BLaER1 treated with 17β-estradiol and CSF1 and Interleukin-3, amounts not matched to agents 10 nM and 100 nM (cell line): ENCODE data around the gene TTC39C.

ENCODE experiments used
- H3K27ac ChIP-seq, 11 experiments: shearing (Covaris generic); formaldehyde crosslinking; 2 replicates each; pipeline ENCODE4 v1.8.1; 2022
- H3K27me3 ChIP-seq, 11 experiments: shearing (Covaris generic); formaldehyde crosslinking; 2 replicates each; pipeline ENCODE4 v1.8.1; 2022
- H3K36me3 ChIP-seq, 11 experiments: shearing (Covaris generic); formaldehyde crosslinking; 2 replicates each; pipeline ENCODE4 v1.8.1; 2022
- H3K4me1 ChIP-seq, 10 experiments: shearing (Covaris generic); formaldehyde crosslinking; 2 replicates each; pipeline ENCODE4 v1.8.1; 2022
- H3K4me2 ChIP-seq, 11 experiments: shearing (Covaris generic); formaldehyde crosslinking; 2 replicates each; pipeline ENCODE4 v1.8.1; 2022
- H3K4me3 ChIP-seq, 10 experiments: shearing (Covaris generic); formaldehyde crosslinking; 2 replicates each; pipeline ENCODE4 v1.8.1; 2022
- H3K9ac ChIP-seq, 11 experiments: shearing (Covaris generic); formaldehyde crosslinking; 2 replicates each; pipeline ENCODE4 v1.8.1; 2022
- H3K9me3 ChIP-seq, 11 experiments: shearing (Covaris generic); formaldehyde crosslinking; replicated peaks in 1 of 11; 2 replicates each; pipeline ENCODE4 v1.8.1; 2022
- H4K20me1 ChIP-seq, 11 experiments: shearing (Covaris generic); formaldehyde crosslinking; 2 replicates each; pipeline ENCODE4 v1.8.1; 2022
- Cebpa-rat ChIP-seq, 11 experiments: shearing (Covaris generic); IDR thresholded peaks; 2 replicates each; pipeline ENCODE4 v1.8.1; 2022

Gene TTC39C

GRCh38 chr18:24153397-24153796, 138.8 kb downstream of the TTC39C start:
- Histone ChIP-seq H3K9ac (no peak overlapping the region), H3K4me3 (no peak overlapping the region), H3K36me3 (peaks cover 0 to 29% (median 10%) of the 10 kb centered on the region in 11 experiments; a peak in 10 of 22 replicates), H4K20me1 (no peaks in the 10 kb centered on the region), H3K27me3 (no peaks in the 10 kb centered on the region), H3K4me2 (no peak overlapping the region), H3K4me1 (no peaks in the 10 kb centered on the region), H3K27ac (no peak overlapping the region), H3K9me3 (peaks cover 0 to 12% (median 0%) of the 10 kb centered on the region in 11 experiments; a peak in 4 of 22 replicates)
- no peak for TF ChIP-seq Cebpa-rat (IDR thresholded peaks at IDR 0.05)

- no peak overlapping the region for H3K27ac ChIP-seq
- no peaks in the 10 kb centered on the region for H3K9me3 ChIP-seq
- no peaks in the 10 kb centered on the region for H4K20me1 ChIP-seq
- no peaks in the 10 kb centered on the region for H3K27me3 ChIP-seq
- no peak overlapping the region for H3K4me2 ChIP-seq
- no peak overlapping the region for H3K9ac ChIP-seq
- TF ChIP-seq Cebpa-rat (IDR thresholded peaks at IDR 0.05), result no peak
- no peaks in the 10 kb centered on the region for H3K4me1 ChIP-seq
- no peak overlapping the region for H3K4me3 ChIP-seq
- H3K36me3 ChIP-seq, result peaks cover 0 to 64% (median 30%) of the 10 kb centered on the region in 11 experiments; a peak in 20 of 22 replicates
Observed at GRCh38 chr18:24157855-24158254, 143.3 kb downstream of the TTC39C start.

DNA sequence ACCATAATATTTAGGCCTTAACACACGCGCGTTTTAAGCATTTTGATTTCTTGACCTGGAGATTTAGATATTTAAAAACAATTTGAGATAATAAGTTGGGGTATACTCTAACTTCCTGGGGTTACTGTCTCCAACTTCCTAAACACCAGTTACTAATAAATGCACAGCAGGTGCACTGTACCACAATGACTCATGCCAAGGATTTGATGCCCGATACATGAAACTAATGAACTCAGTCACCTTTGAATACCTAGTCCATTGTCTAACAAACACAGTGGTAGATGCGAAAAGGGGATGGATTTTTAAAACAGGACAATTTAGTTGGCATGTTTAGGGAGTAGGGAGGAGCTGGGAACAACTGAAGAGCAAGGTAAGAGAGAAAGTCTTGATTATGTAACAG, 145.5 kb downstream of the TTC39C start:
- no peaks in the 10 kb centered on the region for H3K4me1 ChIP-seq

GRCh38 chr18:24161304-24161703, 146.8 kb downstream of the TTC39C start:
- H3K4me2 ChIP-seq, result no peak overlapping the region
- no peak for TF ChIP-seq Cebpa-rat (IDR thresholded peaks at IDR 0.05)
- no peaks in the 10 kb centered on the region for H4K20me1 ChIP-seq
- no peaks in the 10 kb centered on the region for H3K9me3 ChIP-seq
- no peak overlapping the region for H3K9ac ChIP-seq
- H3K27me3 ChIP-seq, result no peaks in the 10 kb centered on the region
- H3K27ac ChIP-seq, result no peak overlapping the region
- no peaks in the 10 kb centered on the region for H3K4me1 ChIP-seq
- H3K4me3 ChIP-seq, result no peak overlapping the region
- H3K36me3 ChIP-seq, result peaks cover 11 to 87% (median 43%) of the 10 kb centered on the region in 11 experiments

More for the DNA sequence above, 145.5 kb downstream of the TTC39C start:
- TF ChIP-seq Cebpa-rat (IDR thresholded peaks at IDR 0.05), result no peak
- H3K9me3 ChIP-seq, result no peaks in the 10 kb centered on the region
- H3K4me2 ChIP-seq, result no peak overlapping the region
- no peak overlapping the region for H3K9ac ChIP-seq
- H3K4me3 ChIP-seq, result no peak overlapping the region
- H3K36me3 ChIP-seq, result peaks cover 6 to 83% (median 44%) of the 10 kb centered on the region in 11 experiments
- no peak overlapping the region for H3K27ac ChIP-seq
- no peaks in the 10 kb centered on the region for H4K20me1 ChIP-seq
- no peaks in the 10 kb centered on the region for H3K27me3 ChIP-seq

GRCh38 chr18:24168496-24168895, 153.9 kb downstream of the TTC39C start:
- no peak overlapping the region for H3K9ac ChIP-seq
- H3K4me1 ChIP-seq, result no peaks in the 10 kb centered on the region
- no peaks in the 10 kb centered on the region for H3K9me3 ChIP-seq
- H3K4me3 ChIP-seq, result no peak overlapping the region
- H3K4me2 ChIP-seq, result no peak overlapping the region
- H4K20me1 ChIP-seq, result no peaks in the 10 kb centered on the region
- no peak overlapping the region for H3K27ac ChIP-seq
- H3K36me3 ChIP-seq, result peaks cover 12 to 56% (median 25%) of the 10 kb centered on the region in 11 experiments; a peak in 19 of 22 replicates
- no peaks in the 10 kb centered on the region for H3K27me3 ChIP-seq
- TF ChIP-seq Cebpa-rat (IDR thresholded peaks at IDR 0.05), result no peak

GRCh38 chr18:24170360-24170759, 155.8 kb downstream of the TTC39C start:
- no peaks in the 10 kb centered on the region for H3K4me1 ChIP-seq
- no peak overlapping the region for H3K9ac ChIP-seq
- H3K4me3 ChIP-seq, result no peak overlapping the region
- no peak for TF ChIP-seq Cebpa-rat (IDR thresholded peaks at IDR 0.05)
- H3K27ac ChIP-seq, result no peak overlapping the region
- peaks cover 6 to 45% (median 17%) of the 10 kb centered on the region in 11 experiments; a peak in 17 of 22 replicates for H3K36me3 ChIP-seq
- H3K4me2 ChIP-seq, result no peak overlapping the region
- H4K20me1 ChIP-seq, result no peaks in the 10 kb centered on the region
- no peaks in the 10 kb centered on the region for H3K9me3 ChIP-seq
- no peaks in the 10 kb centered on the region for H3K27me3 ChIP-seq

DNA sequence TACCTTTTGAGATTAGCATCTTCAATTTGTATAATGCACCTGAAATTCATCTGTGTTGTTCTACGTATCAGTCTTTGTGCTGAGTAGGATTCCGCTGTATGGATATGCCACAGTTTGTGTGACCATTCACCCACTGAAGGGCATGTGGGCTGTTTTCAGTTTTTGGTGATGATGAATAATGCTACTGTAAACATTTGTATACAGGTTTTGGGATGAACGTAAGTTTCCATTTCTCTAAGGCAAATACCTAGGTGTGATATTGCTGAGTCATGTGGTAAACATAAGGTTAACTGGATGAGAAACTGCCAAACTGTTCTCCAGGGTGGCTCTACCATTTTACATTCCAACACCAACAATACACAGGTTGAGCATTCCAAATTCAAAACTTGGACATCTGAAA, 159.4 kb downstream of the TTC39C start:
- Histone ChIP-seq H3K4me3 (no peak overlapping the region), H3K9me3 (no peaks in the 10 kb centered on the region), H3K36me3 (peaks cover 0 to 19% (median 0%) of the 10 kb centered on the region in 11 experiments; a peak in 8 of 22 replicates), H3K27ac (no peak overlapping the region), H4K20me1 (no peaks in the 10 kb centered on the region), H3K4me1 (peaks cover 12 to 18% (median 14%) of the 10 kb centered on the region in 10 experiments), H3K9ac (no peak overlapping the region), H3K27me3 (no peaks in the 10 kb centered on the region), H3K4me2 (no peak overlapping the region)
- no peak for TF ChIP-seq Cebpa-rat (IDR thresholded peaks at IDR 0.05)

GRCh38 chr18:24176727-24177416, 162.3 kb downstream of the TTC39C start:
- peak overlapping the region; percentile 65 to 88 (median 77) for H3K4me2 ChIP-seq
- TF ChIP-seq Cebpa-rat (IDR thresholded peaks at IDR 0.05), result no peak
- H3K4me3 ChIP-seq, result peak overlapping the region in 1 of 10 experiments; percentile 11; a peak in 2 of 20 replicates
- peaks cover 0 to 14% (median 0%) of the 10 kb centered on the region in 11 experiments; a peak in 5 of 22 replicates for H3K36me3 ChIP-seq
- H3K9me3 ChIP-seq, result no peaks in the 10 kb centered on the region
- H3K9ac ChIP-seq, result peak overlapping the region in 6 of 11 experiments; percentile 1 to 45 (median 29); a peak in 8 of 22 replicates
- peak overlapping the region in 9 of 11 experiments; percentile 40 to 68 (median 54); a peak in 16 of 22 replicates for H3K27ac ChIP-seq
- H3K27me3 ChIP-seq, result no peaks in the 10 kb centered on the region
- peaks cover 12 to 20% (median 16%) of the 10 kb centered on the region in 10 experiments for H3K4me1 ChIP-seq
- no peaks in the 10 kb centered on the region for H4K20me1 ChIP-seq

DNA sequence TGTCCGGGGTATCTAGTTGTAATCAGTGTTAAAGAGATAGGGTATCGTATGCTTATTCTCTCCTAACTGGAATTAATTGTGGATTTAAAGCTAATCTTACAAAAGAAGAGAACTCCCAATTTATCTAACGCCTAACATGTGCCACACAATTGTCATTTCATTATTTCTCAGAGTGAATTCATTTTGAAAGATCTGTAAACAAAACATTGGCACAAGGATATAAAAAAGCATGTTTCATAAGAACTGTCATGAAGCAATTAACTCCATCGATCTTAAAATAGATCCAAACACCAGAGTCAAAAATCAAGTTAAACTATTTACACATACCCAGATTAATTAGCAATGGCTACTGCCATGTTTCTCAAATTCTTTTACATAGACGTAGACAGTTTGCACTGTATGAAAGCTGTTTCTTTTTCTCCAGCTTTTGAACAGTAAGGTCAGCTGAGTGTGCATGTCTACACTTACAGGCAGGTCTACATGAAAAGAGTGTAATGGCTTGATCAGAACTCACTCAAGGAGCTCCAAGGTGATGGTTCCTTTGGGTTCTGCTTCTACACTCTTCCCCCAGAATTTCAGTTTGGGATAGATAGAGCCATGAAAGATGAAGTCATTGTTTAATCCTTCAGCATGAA, 163.1 kb downstream of the TTC39C start:
- Histone ChIP-seq H3K36me3 (peaks cover 0 to 14% (median 0%) of the 10 kb centered on the region in 11 experiments; a peak in 4 of 22 replicates), H3K27ac (peak overlapping the region in 4 of 11 experiments; percentile 40 to 61 (median 56); a peak in 5 of 22 replicates), H3K4me3 (no peak overlapping the region), H3K9ac (no peak overlapping the region), H3K4me2 (peak overlapping the region; percentile 65 to 88 (median 77); a peak in 20 of 22 replicates), H3K27me3 (no peaks in the 10 kb centered on the region), H3K9me3 (no peaks in the 10 kb centered on the region), H3K4me1 (peaks cover 12 to 20% (median 16%) of the 10 kb centered on the region in 10 experiments), H4K20me1 (no peaks in the 10 kb centered on the region)
- no peak for TF ChIP-seq Cebpa-rat (IDR thresholded peaks at IDR 0.05)
